Effector CD4-positive, alpha-beta T cell (primary cell): ENCODE data around the gene GZF1.

Experiments
- DNase-seq: peaks from one replicate; pipeline ENCODE4 v3.0.0-alpha.2; 2020

Gene GZF1

DNA sequence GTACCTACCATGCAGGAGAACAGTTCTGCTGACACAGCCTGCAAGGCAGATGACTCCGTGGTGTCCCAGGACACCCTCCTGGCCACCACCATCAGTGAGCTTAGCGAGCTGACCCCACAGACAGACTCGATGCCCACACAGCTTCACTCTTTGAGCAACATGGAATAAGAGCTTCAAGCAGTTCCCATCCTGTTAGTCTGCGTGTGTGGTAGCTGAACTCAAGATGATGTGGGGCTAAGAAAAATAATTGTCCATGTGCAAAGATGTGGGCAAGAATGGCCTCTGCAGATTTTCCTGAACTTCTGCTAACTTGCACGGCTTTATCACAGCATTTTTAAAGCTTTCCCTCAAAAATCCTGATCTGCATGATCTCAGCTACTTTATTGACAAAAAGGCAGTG, 8.3 kb downstream of the GZF1 start:
- no peak for DNase-seq

DNA sequence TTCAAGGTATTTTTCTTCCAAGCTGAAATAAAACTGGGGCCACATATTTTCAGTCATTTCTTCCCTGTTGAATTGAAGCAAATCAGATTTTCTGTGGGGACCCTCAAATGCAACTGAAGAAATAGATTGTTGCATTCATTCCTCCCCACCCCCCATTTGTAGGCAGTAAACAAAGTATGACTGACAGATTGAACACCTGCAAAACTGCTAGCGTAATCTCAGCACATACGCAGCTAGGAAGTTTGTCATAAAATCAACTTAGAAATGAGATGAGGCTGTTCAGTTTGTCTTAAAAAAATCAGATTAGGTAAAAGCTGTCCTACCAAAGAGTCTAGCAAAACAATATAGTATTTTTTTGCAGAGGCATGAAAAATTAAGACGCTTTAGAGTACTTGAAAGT, 8.9 kb downstream of the GZF1 start:
- no peak for DNase-seq

GRCh38 chr20:23371496-23371895, 9.5 kb downstream of the GZF1 start:
- no peak for DNase-seq

DNA sequence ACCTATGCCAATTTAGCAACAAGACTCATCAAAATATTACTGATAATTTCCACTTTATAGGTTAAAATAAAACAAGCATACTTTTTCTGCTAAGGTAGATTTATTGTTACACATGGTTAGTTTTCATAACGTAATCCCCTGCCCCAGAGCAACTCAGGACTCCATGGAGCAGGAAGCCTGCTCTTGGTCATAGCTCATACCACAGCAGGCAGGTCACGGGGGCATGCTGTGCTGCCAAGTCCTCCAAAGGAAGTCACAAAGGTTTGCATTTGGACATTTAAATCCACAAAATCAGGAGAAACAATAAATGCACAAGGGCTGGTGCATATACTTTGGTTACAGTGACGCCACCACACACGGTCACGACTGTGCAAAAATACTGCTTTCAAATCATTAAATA, 12.5 kb downstream of the GZF1 start:
- no peak for DNase-seq

- DNase-seq = no peak
These were observed 13.8 kb downstream of the GZF1 start for GRCh38 chr20:23375827-23376226.

- no peak for DNase-seq
These were observed 17.8 kb downstream of the GZF1 start for GRCh38 chr20:23379772-23380171.

DNA sequence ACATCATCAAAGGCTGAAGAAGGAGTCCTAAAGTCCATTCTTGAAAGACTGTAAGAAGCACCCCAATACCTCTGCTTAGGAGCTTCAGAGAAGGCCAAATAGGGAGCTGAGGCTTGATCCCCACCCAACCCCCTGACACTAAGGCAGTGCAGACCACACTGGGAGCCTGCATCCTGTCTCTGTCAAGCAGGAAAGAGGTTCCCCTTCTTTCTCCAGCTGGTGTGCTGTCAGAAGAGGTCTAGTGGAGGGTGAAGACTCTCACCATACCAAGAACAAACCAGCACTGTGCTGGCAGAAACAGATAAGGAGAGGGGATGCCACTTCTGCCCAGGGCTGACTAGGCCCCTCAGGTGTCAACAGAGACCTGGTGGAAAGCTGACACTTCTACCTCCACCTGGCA, 19.9 kb downstream of the GZF1 start:
- DNase-seq = no peak

GRCh38 chr20:23386304-23387117, 24.5 kb downstream of the GZF1 start:
- no peak for DNase-seq

- no peak for DNase-seq
These were observed 25.1 kb downstream of the GZF1 start for GRCh38 chr20:23387118-23387443.

DNA sequence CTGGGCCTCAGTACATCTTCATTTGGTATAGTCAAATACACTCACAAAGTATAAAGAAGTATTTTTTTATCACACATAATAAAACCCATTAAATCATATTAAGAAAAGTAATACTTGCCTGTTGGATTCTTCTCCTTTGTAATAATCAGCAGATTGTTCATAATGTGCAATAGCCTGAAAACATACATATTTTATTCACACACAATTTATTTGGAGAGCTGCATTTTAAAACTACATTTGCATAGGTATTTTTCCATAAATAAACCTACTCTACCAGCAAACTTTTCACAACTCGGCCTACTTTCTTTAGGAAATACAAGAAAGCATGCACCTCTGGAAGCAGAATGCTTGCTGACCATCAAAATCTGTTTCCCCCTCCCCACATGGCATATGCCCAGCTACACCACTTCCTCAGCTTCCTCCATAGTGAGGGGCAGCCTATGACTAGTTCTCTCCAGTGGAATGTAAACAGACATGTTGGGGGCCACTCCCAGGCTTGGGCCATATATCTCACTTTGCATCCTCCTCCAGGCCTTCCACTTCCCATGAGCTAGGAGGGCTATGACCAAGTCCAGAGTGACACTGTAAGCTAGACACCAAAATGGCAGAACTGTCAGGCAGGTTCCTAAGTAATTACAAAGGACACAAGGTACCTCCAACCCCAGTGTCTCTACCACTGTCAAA, 28.3 kb downstream of the GZF1 start:
- DNase-seq = no peak

DNA sequence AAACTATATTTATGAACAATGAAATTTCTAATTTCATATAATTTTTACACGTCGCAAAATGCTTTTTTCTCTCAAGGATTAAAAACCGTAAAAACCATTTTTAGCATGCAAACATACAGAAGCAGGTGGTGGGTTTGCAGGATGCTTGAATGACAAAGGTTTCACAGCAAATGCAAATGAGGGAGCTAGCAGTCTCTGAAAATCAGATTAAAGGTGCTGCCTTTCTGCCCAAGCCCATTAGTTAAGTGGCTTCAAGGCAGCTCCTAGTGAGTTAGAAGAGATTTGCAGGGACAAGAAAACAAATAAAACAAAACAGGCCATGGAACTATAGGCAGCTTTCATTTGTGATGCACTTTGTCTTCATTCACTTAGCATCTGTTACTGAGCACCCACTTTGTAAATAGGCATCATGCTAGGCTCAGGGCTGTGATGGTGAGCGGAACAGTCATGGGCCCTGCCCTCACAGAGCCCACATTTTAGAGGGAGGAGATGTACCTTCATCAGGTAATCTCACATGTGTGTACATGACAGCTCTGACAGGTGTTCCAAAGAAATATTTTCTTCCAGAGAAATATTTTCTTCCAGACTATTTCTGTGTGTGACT, 29.8 kb downstream of the GZF1 start:
- DNase-seq = no peak

DNA sequence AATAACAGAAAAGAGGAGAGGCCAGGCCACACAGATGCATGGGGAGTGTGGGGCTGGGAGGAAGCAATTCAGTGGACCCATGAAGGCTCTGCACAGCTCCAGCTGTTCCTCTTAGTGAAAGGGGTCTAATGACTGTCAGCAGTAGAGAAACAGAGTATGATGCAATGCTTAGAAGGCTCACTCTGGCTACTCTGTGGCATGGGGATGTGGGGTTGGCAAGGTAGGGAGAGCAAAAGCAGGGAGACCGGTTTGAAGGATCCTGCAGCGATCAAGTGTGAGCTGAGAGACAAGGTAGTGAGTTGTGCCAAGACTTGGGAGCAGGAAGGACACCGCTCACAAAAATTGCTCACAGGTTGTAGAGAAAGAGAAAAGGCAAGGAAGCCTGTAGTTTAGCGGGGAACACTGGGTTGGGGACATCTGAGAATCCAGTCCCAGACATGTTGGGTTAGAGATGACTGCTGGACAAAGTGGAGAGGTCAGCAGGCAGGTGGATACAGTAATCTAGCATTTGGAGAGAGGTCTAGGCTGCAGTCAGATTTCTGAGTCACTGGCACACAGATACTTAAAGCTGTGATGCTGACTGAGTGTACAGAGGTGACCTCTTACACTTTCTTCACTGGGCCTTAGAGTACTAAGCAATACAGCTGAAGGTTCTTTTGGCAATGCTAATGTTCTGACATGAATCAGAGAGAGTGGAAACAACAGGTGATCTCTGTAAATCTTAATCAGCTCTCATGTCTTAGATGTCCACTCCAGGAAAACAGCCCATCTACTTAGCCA, 32.2 kb downstream of the GZF1 start:
- DNase-seq = no peak

DNA sequence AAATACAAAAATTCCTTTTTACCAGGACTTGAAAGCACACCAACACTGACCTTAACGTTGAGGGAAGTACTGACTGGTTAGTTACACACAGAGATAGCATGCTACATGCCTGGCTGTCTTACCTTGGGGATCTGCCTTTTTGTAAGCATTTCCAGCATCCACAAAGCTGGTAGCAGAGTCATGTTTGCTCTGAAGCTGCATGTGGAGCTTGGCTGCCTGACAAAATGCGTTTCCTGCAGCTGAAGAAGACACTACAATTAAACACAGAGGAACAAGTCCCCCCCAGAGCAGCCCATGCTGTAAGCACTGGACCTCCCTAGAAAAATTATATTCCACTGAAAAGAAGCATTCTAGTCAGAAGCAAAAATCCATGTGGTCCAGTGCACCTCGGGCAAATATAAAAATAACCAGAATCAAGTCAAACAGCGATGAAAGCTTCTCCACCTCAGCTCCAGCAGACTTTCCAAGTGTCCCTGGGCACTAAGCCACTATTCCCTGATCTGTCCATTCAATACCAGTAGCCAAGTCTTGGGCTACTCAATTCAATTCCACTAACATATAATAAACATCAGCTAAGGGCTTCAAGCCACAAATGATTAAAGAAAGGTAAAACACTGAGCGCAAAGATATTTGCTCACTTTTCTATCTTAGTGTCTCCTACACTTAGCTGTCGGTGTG, 35.1 kb downstream of the GZF1 start:
- DNase-seq = no peak

DNA sequence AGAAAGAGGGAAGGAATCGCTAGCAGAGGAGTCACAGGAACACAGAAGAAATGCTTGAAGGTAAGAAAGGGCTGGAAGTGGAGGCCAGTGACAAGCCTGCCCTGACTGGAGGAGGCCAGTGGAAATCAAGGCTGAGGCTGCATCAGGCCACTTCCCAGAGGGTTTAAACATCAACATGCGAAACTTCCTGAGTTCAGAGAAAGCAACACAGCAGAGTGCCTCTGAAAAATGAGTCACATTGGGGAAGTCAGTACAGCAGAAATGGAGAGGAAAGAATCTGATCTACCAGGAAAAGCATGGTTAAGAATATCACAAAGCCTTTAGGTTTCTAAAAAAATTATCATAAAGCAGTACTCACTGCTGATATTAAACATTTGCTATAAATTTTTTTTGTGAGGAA, 36.0 kb downstream of the GZF1 start:
- no peak for DNase-seq

DNA sequence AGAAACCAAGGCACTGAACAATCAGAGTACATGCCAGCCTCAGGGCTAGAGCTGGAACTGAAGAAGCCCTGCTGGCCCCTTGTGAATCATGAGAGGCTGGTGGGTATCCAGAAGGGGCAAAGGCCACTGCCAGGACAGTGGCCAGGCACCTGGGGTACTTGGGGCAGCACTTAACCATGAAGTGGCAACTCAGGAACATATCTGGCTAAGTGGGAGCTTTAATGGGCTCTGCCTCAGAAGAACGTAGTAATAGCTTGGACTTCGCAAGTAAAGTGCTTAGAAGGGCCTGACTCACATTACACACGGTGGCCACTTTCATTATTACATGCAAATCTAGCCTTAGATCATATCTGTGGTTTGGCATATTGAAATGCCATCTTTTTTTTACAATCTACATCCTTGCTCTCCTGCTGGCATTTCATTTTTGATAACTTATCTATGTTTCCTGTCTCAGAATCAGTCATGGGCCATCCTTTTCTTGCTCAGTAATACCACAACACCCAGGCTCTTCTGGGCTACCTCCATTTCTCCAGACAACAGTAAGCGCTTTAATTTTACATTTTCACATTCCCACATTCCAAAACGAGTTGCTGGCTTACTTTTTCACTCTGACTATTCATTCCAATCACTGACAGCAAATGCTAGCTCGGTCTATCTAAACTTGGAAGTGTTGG, 37.7 kb downstream of the GZF1 start:
- no peak for DNase-seq

DNA sequence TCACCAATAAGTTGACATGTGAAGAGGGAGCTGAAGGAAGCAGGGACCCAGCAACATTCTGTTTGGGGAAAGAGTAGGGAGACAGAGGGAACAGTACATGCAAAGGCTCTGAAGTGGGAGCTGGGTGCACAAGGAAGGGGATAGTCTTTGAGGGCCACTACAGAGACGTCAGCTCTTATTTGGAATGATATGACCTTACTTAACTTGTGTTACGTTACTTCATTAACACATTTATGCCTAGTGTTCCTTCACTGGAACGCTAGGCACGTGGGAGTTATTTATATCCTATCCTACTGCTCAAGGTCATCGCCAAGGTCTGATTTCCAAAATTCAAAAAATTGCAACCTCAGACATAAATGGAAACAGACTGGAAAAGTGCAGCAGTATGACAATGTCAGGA, 39.1 kb downstream of the GZF1 start:
- no peak for DNase-seq

DNA sequence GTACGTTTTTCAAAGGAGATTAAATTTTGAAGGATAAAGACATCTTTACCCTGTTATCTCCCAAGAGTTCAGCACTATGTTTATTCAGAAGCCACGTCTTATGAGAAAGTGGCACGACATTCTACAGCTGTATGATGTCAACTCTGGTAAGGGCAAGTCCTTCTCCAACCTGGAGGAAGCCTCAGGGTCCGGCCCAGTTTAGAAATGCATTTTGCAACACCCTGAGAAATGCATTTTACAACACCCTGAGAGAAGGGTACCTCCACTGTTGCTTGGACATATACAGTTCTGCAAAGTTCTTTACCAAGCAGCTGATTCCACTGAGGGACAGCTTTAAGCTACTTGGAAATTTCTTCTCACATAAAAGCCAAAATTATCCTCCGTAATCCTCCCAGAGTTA, 41.8 kb downstream of the GZF1 start:
- no peak for DNase-seq

DNA sequence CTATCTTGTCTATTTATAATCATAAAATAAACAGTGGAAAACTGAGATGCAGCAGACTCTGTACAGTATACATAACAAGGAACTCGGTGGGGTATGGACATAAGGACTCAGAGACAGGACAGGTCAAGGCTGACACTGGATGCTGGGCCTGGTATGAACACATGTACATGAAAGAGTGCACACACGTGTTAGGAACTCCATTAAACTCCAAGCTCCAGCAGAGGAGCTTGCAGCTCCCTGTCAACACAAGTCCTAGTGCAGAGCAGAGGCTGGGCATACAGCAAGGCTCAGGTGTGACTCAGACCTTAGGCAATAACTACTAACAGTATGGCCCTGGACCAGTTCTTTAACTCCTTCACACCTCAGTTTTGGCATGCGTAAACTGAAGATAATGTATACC, 42.2 kb downstream of the GZF1 start:
- DNase-seq = no peak

DNA sequence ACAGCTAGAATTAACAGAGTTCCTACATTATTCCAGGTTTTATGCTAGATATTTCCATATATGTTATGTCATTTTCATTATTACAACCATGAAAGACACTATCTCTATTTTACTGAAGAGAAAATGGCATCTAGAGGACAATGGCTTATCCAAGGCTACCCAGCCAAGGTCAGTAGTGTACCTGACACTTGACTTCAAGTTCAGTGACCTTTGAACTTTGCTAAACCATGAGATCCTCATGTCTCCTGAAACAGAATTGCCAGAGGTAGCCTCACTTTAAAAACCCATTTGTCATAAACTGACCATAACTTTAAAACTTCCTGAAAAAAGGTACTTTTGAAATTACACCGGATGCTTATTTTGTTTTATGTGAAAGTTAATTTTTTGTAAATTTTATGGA, 44.9 kb downstream of the GZF1 start:
- DNase-seq = no peak

- no peak for DNase-seq
These were observed 45.9 kb downstream of the GZF1 start for GRCh38 chr20:23407781-23408464.

DNA sequence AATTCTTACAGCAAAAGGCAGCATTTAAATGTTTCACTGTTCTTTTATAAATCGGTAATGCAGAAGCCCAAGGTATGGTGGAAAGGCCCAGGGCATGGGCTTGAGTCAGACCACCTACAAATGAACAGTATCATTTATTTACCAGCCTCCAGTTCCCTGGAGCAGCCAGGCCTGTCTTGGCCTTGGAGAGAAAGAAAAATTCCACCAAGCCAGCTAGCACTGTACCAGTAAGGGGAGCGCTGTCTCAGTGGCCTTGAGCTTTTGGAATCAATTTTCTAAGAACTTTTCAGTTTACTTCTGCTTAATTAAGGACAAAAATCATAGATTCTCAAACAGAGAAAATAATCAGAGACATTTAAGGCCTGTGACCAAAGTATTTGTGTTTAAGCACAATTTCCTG, 47.0 kb downstream of the GZF1 start:
- DNase-seq = no peak

DNA sequence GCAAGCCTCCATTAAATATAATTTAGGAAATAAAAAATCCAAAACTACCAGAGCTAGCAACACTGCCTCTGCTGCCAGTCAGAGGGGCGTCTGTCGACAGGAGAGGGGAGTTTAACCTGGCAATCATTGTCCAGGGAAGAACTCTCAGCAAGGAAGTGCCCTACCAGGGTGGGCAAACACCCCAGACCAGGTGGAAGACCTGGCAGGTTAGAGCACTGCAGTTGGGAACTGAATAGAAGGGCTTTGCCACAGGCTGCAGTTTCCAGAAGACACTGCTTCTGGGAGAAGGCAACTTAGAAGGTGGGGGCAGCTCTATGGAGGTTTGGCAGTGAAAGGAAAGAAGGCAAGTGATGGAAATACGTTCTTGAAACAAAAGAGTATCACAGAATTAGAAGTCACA, 47.8 kb downstream of the GZF1 start:
- no peak for DNase-seq
